GM18511 (cell line): Measurements from ENCODE around the gene TES.

Experiments used
- ATAC-seq: cut with Tn5 transposase; IDR thresholded peaks from one replicate; pipeline ENCODE4 v1.9.1; 2021; ENCODE audit warnings: mild to moderate bottlenecking, moderate library complexity; ENCODE audit not compliant: unreplicated experiment

Gene TES

GRCh38 chr7:116219288-116219687 lies 8.9 kb downstream of the TES start:
- ATAC-seq = no peak

GRCh38 chr7:116219834-116220233 lies 9.5 kb downstream of the TES start:
- no peak for ATAC-seq

GRCh38 chr7:116222501-116222900 lies 12.2 kb downstream of the TES start:
- ATAC-seq = no peak

GRCh38 chr7:116223588-116223987 lies 13.2 kb downstream of the TES start:
- ATAC-seq = no peak

GRCh38 chr7:116224492-116225098 lies 14.3 kb downstream of the TES start:
- ATAC-seq = peak; percentile 56

GRCh38 chr7:116225860-116226259 lies 15.5 kb downstream of the TES start:
- no peak for ATAC-seq

GRCh38 chr7:116226664-116227063 lies 16.3 kb downstream of the TES start:
- no peak for ATAC-seq

GRCh38 chr7:116227678-116228239 lies 17.4 kb downstream of the TES start:
- ATAC-seq = no peak

- ATAC-seq = no peak
Measured at GRCh38 chr7:116228241-116228640, 17.9 kb downstream of the TES start.

- ATAC-seq = peak; percentile 65
Measured at GRCh38 chr7:116229366-116229765, 19.0 kb downstream of the TES start.

- ATAC-seq = peak; percentile 32
Measured at GRCh38 chr7:116230191-116231005, 20.1 kb downstream of the TES start.

- ATAC-seq = no peak
Measured at GRCh38 chr7:116231543-116231942, 21.2 kb downstream of the TES start.

- ATAC-seq = no peak
Measured at GRCh38 chr7:116231949-116232348, 21.6 kb downstream of the TES start.

- ATAC-seq = no peak
Measured at GRCh38 chr7:116232350-116232749, 22.0 kb downstream of the TES start.

- ATAC-seq = no peak
Measured at GRCh38 chr7:116232920-116233319, 22.6 kb downstream of the TES start.

- ATAC-seq = no peak
Measured at GRCh38 chr7:116234517-116235200, 24.3 kb downstream of the TES start.

- no peak for ATAC-seq
Measured at GRCh38 chr7:116235380-116235779, 25.0 kb downstream of the TES start.

- peak; percentile 68 for ATAC-seq
Measured at GRCh38 chr7:116236020-116236630, 25.8 kb downstream of the TES start.

GRCh38 chr7:116239020-116239419 lies 28.7 kb downstream of the TES start:
- ATAC-seq = no peak

GRCh38 chr7:116239434-116239833 lies 29.1 kb downstream of the TES start:
- no peak for ATAC-seq

- no peak for ATAC-seq
Measured at GRCh38 chr7:116240024-116240668, 29.8 kb downstream of the TES start.
